ENCODE data around the gene COL6A1. TPM values are rescaled to one million over a fixed set of nuclear protein-coding genes. Genes with fewer than 3 reads are reported as not detected.

The COL6A1 gene
- total RNA-seq, 1 experiment from 2014 or later: 193 TPM

DNA sequence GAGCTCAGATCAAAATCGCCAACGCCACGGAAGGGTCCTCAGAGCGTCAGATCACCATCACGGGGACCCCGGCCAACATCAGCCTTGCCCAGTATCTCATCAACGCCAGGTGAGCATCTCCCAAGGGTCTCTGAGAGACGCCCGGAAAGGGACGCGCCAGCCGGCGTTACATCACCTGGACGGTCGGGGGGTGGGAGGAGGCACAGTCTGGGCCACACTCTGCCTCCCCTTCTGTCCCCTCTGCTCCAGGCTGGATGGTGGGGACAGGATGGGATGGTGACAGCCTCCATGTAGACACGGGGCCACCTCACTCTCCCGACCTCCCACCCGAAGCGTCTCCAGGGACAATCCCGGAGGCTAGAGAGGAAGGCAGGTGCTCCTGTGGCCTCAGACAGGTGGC, 41.5 kb upstream of the COL6A1 start:
- TF ChIP-seq, protein P1, sequence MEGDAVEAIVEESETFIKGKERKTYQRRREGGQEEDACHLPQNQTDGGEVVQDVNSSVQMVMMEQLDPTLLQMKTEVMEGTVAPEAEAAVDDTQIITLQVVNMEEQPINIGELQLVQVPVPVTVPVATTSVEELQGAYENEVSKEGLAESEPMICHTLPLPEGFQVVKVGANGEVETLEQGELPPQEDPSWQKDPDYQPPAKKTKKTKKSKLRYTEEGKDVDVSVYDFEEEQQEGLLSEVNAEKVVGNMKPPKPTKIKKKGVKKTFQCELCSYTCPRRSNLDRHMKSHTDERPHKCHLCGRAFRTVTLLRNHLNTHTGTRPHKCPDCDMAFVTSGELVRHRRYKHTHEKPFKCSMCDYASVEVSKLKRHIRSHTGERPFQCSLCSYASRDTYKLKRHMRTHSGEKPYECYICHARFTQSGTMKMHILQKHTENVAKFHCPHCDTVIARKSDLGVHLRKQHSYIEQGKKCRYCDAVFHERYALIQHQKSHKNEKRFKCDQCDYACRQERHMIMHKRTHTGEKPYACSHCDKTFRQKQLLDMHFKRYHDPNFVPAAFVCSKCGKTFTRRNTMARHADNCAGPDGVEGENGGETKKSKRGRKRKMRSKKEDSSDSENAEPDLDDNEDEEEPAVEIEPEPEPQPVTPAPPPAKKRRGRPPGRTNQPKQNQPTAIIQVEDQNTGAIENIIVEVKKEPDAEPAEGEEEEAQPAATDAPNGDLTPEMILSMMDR (conservative IDR thresholded peaks at IDR 0.05): no peak

More for the DNA sequence above, 41.5 kb upstream of the COL6A1 start:
- no peak overlapping the region for H3K56ac ChIP-seq (ENCODE audit: insufficient read length, low read depth, low read length)
- H3K4me3 Mint-ChIP-seq: no peak overlapping the region
- H2BK20ac ChIP-seq (ENCODE audit: low read depth, low read length, poor library complexity, severe bottlenecking): no peak overlapping the region
- no peak overlapping the region for H3K23ac ChIP-seq (ENCODE audit: insufficient read length, low read depth, low read length)
- H3K14ac ChIP-seq (ENCODE audit: insufficient read depth, low read length): no peak overlapping the region; the same call in 1 of the 2 replicates
- H4K91ac ChIP-seq (ENCODE audit: insufficient read length, low read depth, low read length): no peak overlapping the region
- no peak overlapping the region for H3T11ph ChIP-seq (ENCODE audit: low read length)
- no peaks in the 10 kb centered on the region for H3K9me3 ChIP-seq (ENCODE audit: control insufficient read depth, low read depth, low read length)
- H3K27ac ChIP-seq (ENCODE audit: insufficient read length, low read depth, low read length): no peak overlapping the region
- no peaks in the 10 kb centered on the region for H3K27me3 ChIP-seq (ENCODE audit: insufficient read depth, low read length)
- H4K8ac ChIP-seq (replicated peaks; ENCODE audit: insufficient read length, low read depth, low read length): no peak overlapping the region
- H2BK120ac ChIP-seq (ENCODE audit: low read depth, low read length, poor library complexity, severe bottlenecking): no peak overlapping the region
- no peaks in the 10 kb centered on the region for H3K36me3 Mint-ChIP-seq (ENCODE audit: insufficient read depth in 1 of 3, low read depth in 3 of 3)
- H3K27me3 Mint-ChIP-seq (ENCODE audit: low read depth): peaks cover 24% of the 10 kb centered on the region
- H3K4me1 ChIP-seq (ENCODE audit: insufficient read depth, low read length): no peaks in the 10 kb centered on the region
- H4K5ac ChIP-seq (ENCODE audit: insufficient read length, low read depth, low read length): no peak overlapping the region
- H3K18ac ChIP-seq (ENCODE audit: insufficient read length, low read depth, low read length): no peak overlapping the region
- no peak overlapping the region for H3K27ac Mint-ChIP-seq
- H2BK15ac ChIP-seq (ENCODE audit: low read depth, low read length): no peak overlapping the region
- no peak overlapping the region for H2AFZ ChIP-seq (ENCODE audit: low read length)
- H3K79me1 ChIP-seq (ENCODE audit: insufficient read depth, low read depth, low read length, poor library complexity, severe bottlenecking): no peaks in the 10 kb centered on the region
- no peak overlapping the region for H3K4me2 ChIP-seq (ENCODE audit: insufficient read depth, insufficient read length, low read length)
- no peaks in the 10 kb centered on the region for H3K79me2 ChIP-seq (ENCODE audit: insufficient read depth, low read length)
- no peaks in the 10 kb centered on the region for H4K20me1 ChIP-seq (ENCODE audit: control insufficient read depth, insufficient read depth, insufficient read length)
- H3K23me2 ChIP-seq (ENCODE audit: insufficient read length, low read depth, low read length, poor library complexity, severe bottlenecking): no peaks in the 10 kb centered on the region
- no peak overlapping the region for H3K4ac ChIP-seq (ENCODE audit: low read depth, low read length)
- WGBS (ENCODE audit: extremely low coverage, insufficient read length, low lambda C conversion rate): no CpG with 5 or more reads among the region's 20 CpGs
- H3K9me3 Mint-ChIP-seq: no peaks in the 10 kb centered on the region
- no peak for DNase-seq
- H2AK5ac ChIP-seq (ENCODE audit: insufficient read length, low read length): no peak overlapping the region
- no peaks in the 10 kb centered on the region for H3K4me1 Mint-ChIP-seq
- H3K9ac ChIP-seq (ENCODE audit: extremely low read depth, insufficient read length, low read length): no peak overlapping the region
- H2BK5ac ChIP-seq (ENCODE audit: insufficient read length, low read length): no peak overlapping the region
- no peak overlapping the region for H2BK12ac ChIP-seq (ENCODE audit: insufficient read length, low read depth, low read length)
